BLaER1 treated with 17β-estradiol and CSF1 and Interleukin-3, amounts not matched to agents 10 nM and 100 nM (cell line): ENCODE data around the gene TRAF7.

ENCODE experiments used
- H3K27ac ChIP-seq, 11 experiments: shearing (Covaris generic); formaldehyde crosslinking; 2 replicates each; pipeline ENCODE4 v1.8.1; 2022
- H3K27me3 ChIP-seq, 11 experiments: shearing (Covaris generic); formaldehyde crosslinking; 2 replicates each; pipeline ENCODE4 v1.8.1; 2022
- H3K36me3 ChIP-seq, 11 experiments: shearing (Covaris generic); formaldehyde crosslinking; 2 replicates each; pipeline ENCODE4 v1.8.1; 2022
- H3K4me1 ChIP-seq, 10 experiments: shearing (Covaris generic); formaldehyde crosslinking; 2 replicates each; pipeline ENCODE4 v1.8.1; 2022
- H3K4me2 ChIP-seq, 11 experiments: shearing (Covaris generic); formaldehyde crosslinking; 2 replicates each; pipeline ENCODE4 v1.8.1; 2022
- H3K4me3 ChIP-seq, 10 experiments: shearing (Covaris generic); formaldehyde crosslinking; 2 replicates each; pipeline ENCODE4 v1.8.1; 2022
- H3K9ac ChIP-seq, 11 experiments: shearing (Covaris generic); formaldehyde crosslinking; 2 replicates each; pipeline ENCODE4 v1.8.1; 2022
- H3K9me3 ChIP-seq, 11 experiments: shearing (Covaris generic); formaldehyde crosslinking; replicated peaks in 1 of 11; 2 replicates each; pipeline ENCODE4 v1.8.1; 2022
- H4K20me1 ChIP-seq, 11 experiments: shearing (Covaris generic); formaldehyde crosslinking; 2 replicates each; pipeline ENCODE4 v1.8.1; 2022
- Cebpa-rat ChIP-seq, 11 experiments: shearing (Covaris generic); IDR thresholded peaks; 2 replicates each; pipeline ENCODE4 v1.8.1; 2022

TRAF7 gene

GRCh38 chr16:2172688-2173335 is 17.2 kb downstream of the TRAF7 start:
- Histone ChIP-seq H3K4me2 (no peak overlapping the region), H3K4me1 (peaks cover 36 to 43% (median 40%) of the 10 kb centered on the region in 10 experiments), H3K9ac (no peak overlapping the region), H3K9me3 (peaks cover 0 to 7% (median 0%) of the 10 kb centered on the region in 11 experiments; a peak in 4 of 22 replicates), H3K27ac (no peak overlapping the region), H3K4me3 (no peak overlapping the region), H3K27me3 (no peaks in the 10 kb centered on the region), H3K36me3 (peaks cover 70 to 85% (median 77%) of the 10 kb centered on the region in 11 experiments), H4K20me1 (peaks cover 4 to 89% (median 40%) of the 10 kb centered on the region in 11 experiments; a peak in 19 of 22 replicates)
- TF ChIP-seq Cebpa-rat (IDR thresholded peaks at IDR 0.05): no peak

GRCh38 chr16:2173366-2173765 is 17.8 kb downstream of the TRAF7 start:
- H3K36me3 ChIP-seq: peaks cover 70 to 85% (median 77%) of the 10 kb centered on the region in 11 experiments
- no peak overlapping the region for H3K4me2 ChIP-seq
- no peak overlapping the region for H3K4me3 ChIP-seq
- H3K9ac ChIP-seq: no peak overlapping the region
- no peak overlapping the region for H3K27ac ChIP-seq
- TF ChIP-seq Cebpa-rat (IDR thresholded peaks at IDR 0.05): no peak
- no peaks in the 10 kb centered on the region for H3K27me3 ChIP-seq
- peaks cover 0 to 89% (median 35%) of the 10 kb centered on the region in 11 experiments; a peak in 19 of 22 replicates for H4K20me1 ChIP-seq
- H3K4me1 ChIP-seq: peaks cover 31 to 37% (median 35%) of the 10 kb centered on the region in 10 experiments
- peaks cover 0 to 12% (median 5%) of the 10 kb centered on the region in 11 experiments; a peak in 11 of 22 replicates for H3K9me3 ChIP-seq

DNA sequence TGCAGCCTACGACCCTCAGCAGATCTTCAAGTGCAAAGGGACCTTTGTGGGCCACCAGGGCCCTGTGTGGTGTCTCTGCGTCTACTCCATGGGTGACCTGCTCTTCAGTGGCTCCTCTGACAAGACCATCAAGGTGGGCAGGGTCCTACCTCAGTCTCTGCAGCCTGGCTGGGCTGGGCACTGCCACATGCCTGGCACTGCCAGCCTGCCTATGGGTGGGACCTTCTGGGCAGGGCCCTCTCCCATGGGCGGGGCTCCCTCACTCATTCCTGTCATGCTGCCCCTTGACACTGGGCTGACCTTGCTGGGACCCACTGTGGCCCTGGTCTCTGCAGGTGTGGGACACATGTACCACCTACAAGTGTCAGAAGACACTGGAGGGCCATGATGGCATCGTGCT is 18.3 kb downstream of the TRAF7 start:
- H3K27me3 ChIP-seq: no peaks in the 10 kb centered on the region
- no peak overlapping the region for H3K9ac ChIP-seq
- peaks cover 25 to 32% (median 29%) of the 10 kb centered on the region in 10 experiments for H3K4me1 ChIP-seq
- no peak overlapping the region for H3K27ac ChIP-seq
- no peak overlapping the region for H3K4me2 ChIP-seq
- H3K36me3 ChIP-seq: peaks cover 68 to 83% (median 74%) of the 10 kb centered on the region in 11 experiments
- peaks cover 0 to 86% (median 29%) of the 10 kb centered on the region in 11 experiments; a peak in 18 of 22 replicates for H4K20me1 ChIP-seq
- TF ChIP-seq Cebpa-rat (IDR thresholded peaks at IDR 0.05): no peak
- H3K9me3 ChIP-seq: peaks cover 0 to 14% (median 6%) of the 10 kb centered on the region in 11 experiments; a peak in 11 of 22 replicates
- H3K4me3 ChIP-seq: no peak overlapping the region

DNA sequence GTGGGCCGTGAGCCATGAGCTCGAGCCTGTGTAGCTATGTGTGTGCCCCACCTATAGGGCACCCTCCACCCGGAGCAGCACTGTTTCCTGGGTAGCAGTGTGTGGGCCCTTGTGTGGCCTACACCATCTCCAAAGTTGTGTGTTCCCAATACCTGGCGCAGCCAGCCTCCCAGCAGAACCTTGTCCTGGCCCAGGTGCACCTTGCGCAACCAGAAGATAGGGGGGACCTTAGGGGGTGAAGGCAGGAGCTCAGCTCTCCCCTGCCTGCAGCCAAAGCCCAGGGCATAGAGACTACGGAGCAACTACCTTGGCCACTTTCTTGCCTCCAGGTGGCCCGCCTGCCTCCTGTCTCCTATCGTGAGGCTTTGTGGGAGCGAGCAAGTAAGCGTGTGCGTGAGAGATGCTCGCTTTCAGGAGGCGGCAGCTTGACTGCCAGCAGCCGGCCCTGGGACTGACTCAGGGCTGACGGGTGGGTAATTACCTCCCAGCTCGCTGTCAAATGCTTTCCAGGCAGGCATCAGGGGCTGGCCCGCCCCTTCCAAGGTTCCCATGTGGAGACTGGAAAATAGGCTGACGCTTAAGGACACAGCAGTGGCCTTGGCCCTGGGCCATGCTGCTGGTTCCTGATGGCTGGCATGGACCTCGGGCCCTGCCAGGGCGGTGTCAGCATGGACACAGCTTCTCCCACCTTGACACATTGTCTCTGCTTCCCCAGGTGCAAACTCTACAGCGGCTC is 19.0 kb downstream of the TRAF7 start:
- H3K4me2 ChIP-seq: no peak overlapping the region
- H3K4me1 ChIP-seq: peaks cover 19 to 25% (median 23%) of the 10 kb centered on the region in 10 experiments
- no peak overlapping the region for H3K9ac ChIP-seq
- peaks cover 68 to 78% (median 71%) of the 10 kb centered on the region in 11 experiments for H3K36me3 ChIP-seq
- no peak overlapping the region for H3K4me3 ChIP-seq
- peaks cover 0 to 86% (median 29%) of the 10 kb centered on the region in 11 experiments; a peak in 16 of 22 replicates for H4K20me1 ChIP-seq
- H3K27me3 ChIP-seq: no peaks in the 10 kb centered on the region
- peaks cover 0 to 14% (median 6%) of the 10 kb centered on the region in 11 experiments; a peak in 11 of 22 replicates for H3K9me3 ChIP-seq
- no peak for TF ChIP-seq Cebpa-rat (IDR thresholded peaks at IDR 0.05)
- no peak overlapping the region for H3K27ac ChIP-seq

- H3K27me3 ChIP-seq: no peaks in the 10 kb centered on the region
- H3K9me3 ChIP-seq: peaks cover 0 to 14% (median 6%) of the 10 kb centered on the region in 11 experiments; a peak in 11 of 22 replicates
- H3K4me1 ChIP-seq: peaks cover 10 to 18% (median 14%) of the 10 kb centered on the region in 10 experiments
- H4K20me1 ChIP-seq: peaks cover 0 to 86% (median 30%) of the 10 kb centered on the region in 11 experiments; a peak in 15 of 22 replicates
- no peak for TF ChIP-seq Cebpa-rat (IDR thresholded peaks at IDR 0.05)
- H3K27ac ChIP-seq: no peak overlapping the region
- peaks cover 68 to 80% (median 71%) of the 10 kb centered on the region in 11 experiments for H3K36me3 ChIP-seq
- H3K4me2 ChIP-seq: no peak overlapping the region
- H3K9ac ChIP-seq: no peak overlapping the region
- H3K4me3 ChIP-seq: no peak overlapping the region
These were observed 19.9 kb downstream of the TRAF7 start for GRCh38 chr16:2175454-2175853.

DNA sequence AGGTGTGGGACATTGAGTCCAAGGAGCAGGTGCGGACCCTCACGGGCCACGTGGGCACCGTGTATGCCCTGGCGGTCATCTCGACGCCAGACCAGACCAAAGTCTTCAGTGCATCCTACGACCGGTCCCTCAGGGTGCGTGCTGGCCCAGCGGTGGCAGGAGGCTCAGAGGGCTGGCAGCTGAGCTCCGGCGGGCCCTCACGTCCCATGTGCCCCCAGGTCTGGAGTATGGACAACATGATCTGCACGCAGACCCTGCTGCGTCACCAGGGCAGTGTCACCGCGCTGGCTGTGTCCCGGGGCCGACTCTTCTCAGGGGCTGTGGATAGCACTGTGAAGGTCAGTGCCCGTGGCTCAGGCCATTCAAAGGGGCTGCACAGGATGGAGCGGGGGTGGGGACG is 20.5 kb downstream of the TRAF7 start:
- no peak overlapping the region for H3K4me2 ChIP-seq
- H3K4me1 ChIP-seq: peaks cover 4 to 18% (median 10%) of the 10 kb centered on the region in 10 experiments
- no peaks in the 10 kb centered on the region for H3K27me3 ChIP-seq
- H3K9me3 ChIP-seq: peaks cover 0 to 14% (median 6%) of the 10 kb centered on the region in 11 experiments; a peak in 11 of 22 replicates
- no peak overlapping the region for H3K4me3 ChIP-seq
- no peak for TF ChIP-seq Cebpa-rat (IDR thresholded peaks at IDR 0.05)
- H4K20me1 ChIP-seq: peaks cover 0 to 86% (median 32%) of the 10 kb centered on the region in 11 experiments; a peak in 15 of 22 replicates
- no peak overlapping the region for H3K27ac ChIP-seq
- no peak overlapping the region for H3K9ac ChIP-seq
- peaks cover 68 to 78% (median 70%) of the 10 kb centered on the region in 11 experiments for H3K36me3 ChIP-seq

- Histone ChIP-seq H3K9me3 (peaks cover 0 to 14% (median 6%) of the 10 kb centered on the region in 11 experiments; a peak in 11 of 22 replicates), H4K20me1 (peaks cover 0 to 85% (median 33%) of the 10 kb centered on the region in 11 experiments; a peak in 16 of 22 replicates), H3K4me3 (no peak overlapping the region), H3K9ac (no peak overlapping the region), H3K27ac (no peak overlapping the region), H3K27me3 (no peaks in the 10 kb centered on the region), H3K4me1 (peaks cover 2 to 19% (median 9%) of the 10 kb centered on the region in 10 experiments; a peak in 16 of 20 replicates), H3K36me3 (peaks cover 58 to 67% (median 60%) of the 10 kb centered on the region in 11 experiments), H3K4me2 (no peak overlapping the region)
- TF ChIP-seq Cebpa-rat (IDR thresholded peaks at IDR 0.05): no peak
These were observed 21.5 kb downstream of the TRAF7 start for GRCh38 chr16:2177101-2177500.

DNA sequence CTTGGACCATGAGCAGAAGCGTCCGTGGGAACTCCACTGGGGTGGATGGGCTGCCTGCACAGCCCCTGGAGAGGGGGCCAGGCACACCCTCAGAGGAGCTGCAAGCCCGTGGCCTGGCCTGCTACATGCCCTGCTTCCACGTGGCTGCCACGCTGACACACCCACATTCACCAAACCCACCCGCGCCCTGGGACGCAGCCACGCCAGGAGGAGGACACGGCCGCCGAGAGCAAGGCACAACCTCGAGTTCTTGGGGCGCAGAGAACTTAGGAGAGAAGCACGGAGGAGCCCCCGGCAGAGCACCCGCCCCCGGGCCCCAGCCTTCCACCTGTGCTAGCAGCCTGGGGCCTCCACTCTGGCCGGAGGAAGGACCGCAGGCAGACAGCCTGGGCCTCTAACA is 22.0 kb downstream of the TRAF7 start:
- Histone ChIP-seq H3K27me3 (no peaks in the 10 kb centered on the region), H3K27ac (no peak overlapping the region), H3K36me3 (peaks cover 56 to 65% (median 58%) of the 10 kb centered on the region in 11 experiments), H3K4me1 (peaks cover 6 to 24% (median 14%) of the 10 kb centered on the region in 10 experiments; a peak in 17 of 20 replicates), H3K4me2 (no peak overlapping the region), H4K20me1 (peaks cover 0 to 88% (median 38%) of the 10 kb centered on the region in 11 experiments; a peak in 16 of 22 replicates), H3K9me3 (peaks cover 0 to 14% (median 6%) of the 10 kb centered on the region in 11 experiments; a peak in 11 of 22 replicates), H3K4me3 (no peak overlapping the region), H3K9ac (no peak overlapping the region)
- no peak for TF ChIP-seq Cebpa-rat (IDR thresholded peaks at IDR 0.05)
